HL-60 (cell line): ENCODE results near the gene ANKRD44.

ENCODE experiments used
- DNase-seq, 2 experiments: peaks; one replicate each; pipeline ENCODE4 v3.0.0-alpha.2; 2010 to 2020; ENCODE audit warnings: low read depth in 1 of 2, low spot score in 1 of 2
- H3K27ac ChIP-seq: fragments of 250-450 bp; sonication (Bioruptor Pico); replicated peaks from 2 replicates; pipeline ENCODE4 v1.5.1; 2020; ENCODE audit warnings: mild to moderate bottlenecking, moderate library complexity
- H3K27me3 ChIP-seq: fragments of 250-450 bp; sonication (Bioruptor Pico); 2 replicates; pipeline ENCODE4 v1.5.1; 2021; ENCODE audit warnings: mild to moderate bottlenecking, moderate library complexity; ENCODE audit not compliant: insufficient read depth, poor library complexity, severe bottlenecking
- H3K4me3 ChIP-seq: replicated peaks from 2 replicates; pipeline ENCODE4 v1.5.1; 2011; ENCODE audit warnings: mild to moderate bottlenecking, control low read depth, low read length; ENCODE audit not compliant: insufficient read depth
- GABPA ChIP-seq: IDR thresholded peaks from 2 replicates; pipeline ENCODE4 v1.6.1; 2012; ENCODE audit warnings: low read depth
- POLR2AphosphoS5 ChIP-seq: IDR thresholded peaks from 2 replicates; pipeline ENCODE4 v1.6.1; 2012; ENCODE audit warnings: low read depth
- SPI1 ChIP-seq: IDR thresholded peaks from 2 replicates; pipeline ENCODE4 v1.6.1; 2012; ENCODE audit warnings: low read depth, mild to moderate bottlenecking, borderline replicate concordance
- TF ChIP-seq, protein P1 (sequence below): IDR thresholded peaks from one replicate; pipeline ENCODE4 v1.5.1; 2011; ENCODE audit warnings: low read length, control low read depth, inconsistent platforms; ENCODE audit not compliant: insufficient read depth
- TF ChIP-seq, protein P2 (sequence below): IDR thresholded peaks from 2 replicates; pipeline ENCODE4 v1.6.1; 2012; ENCODE audit warnings: low read depth; ENCODE audit not compliant: insufficient replicate concordance

Gene ANKRD44

DNA sequence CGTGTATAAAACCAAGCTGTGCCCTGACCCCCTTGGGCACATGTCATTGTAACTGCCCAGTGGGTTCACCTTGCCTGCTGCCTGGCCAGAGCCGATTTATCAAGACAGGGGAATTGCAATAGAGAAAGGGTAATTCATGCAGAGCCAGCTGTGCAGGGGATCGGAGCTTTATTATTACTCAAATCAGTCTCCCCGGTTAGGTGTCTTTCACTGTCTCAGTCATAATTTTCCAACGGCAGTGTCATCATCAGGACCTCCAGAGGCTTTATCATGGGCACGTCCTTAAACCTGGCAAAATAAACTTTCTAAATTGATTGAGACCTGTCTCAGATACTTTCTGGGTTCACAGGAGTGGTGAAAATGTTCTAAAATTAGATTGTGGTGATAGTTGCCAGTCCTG lies 354.5 kb downstream of the ANKRD44 start:
- Histone ChIP-seq H3K4me3 (no peak overlapping the region), H3K27me3 (no peaks in the 10 kb centered on the region), H3K27ac (no peak overlapping the region)
- DNase-seq, result no peak
- TF ChIP-seq GABPA (no peak), SPI1 (no peak), POLR2AphosphoS5 (no peak)
- TF ChIP-seq, protein P1, sequence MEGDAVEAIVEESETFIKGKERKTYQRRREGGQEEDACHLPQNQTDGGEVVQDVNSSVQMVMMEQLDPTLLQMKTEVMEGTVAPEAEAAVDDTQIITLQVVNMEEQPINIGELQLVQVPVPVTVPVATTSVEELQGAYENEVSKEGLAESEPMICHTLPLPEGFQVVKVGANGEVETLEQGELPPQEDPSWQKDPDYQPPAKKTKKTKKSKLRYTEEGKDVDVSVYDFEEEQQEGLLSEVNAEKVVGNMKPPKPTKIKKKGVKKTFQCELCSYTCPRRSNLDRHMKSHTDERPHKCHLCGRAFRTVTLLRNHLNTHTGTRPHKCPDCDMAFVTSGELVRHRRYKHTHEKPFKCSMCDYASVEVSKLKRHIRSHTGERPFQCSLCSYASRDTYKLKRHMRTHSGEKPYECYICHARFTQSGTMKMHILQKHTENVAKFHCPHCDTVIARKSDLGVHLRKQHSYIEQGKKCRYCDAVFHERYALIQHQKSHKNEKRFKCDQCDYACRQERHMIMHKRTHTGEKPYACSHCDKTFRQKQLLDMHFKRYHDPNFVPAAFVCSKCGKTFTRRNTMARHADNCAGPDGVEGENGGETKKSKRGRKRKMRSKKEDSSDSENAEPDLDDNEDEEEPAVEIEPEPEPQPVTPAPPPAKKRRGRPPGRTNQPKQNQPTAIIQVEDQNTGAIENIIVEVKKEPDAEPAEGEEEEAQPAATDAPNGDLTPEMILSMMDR, result no peak
- TF ChIP-seq, protein P2, sequence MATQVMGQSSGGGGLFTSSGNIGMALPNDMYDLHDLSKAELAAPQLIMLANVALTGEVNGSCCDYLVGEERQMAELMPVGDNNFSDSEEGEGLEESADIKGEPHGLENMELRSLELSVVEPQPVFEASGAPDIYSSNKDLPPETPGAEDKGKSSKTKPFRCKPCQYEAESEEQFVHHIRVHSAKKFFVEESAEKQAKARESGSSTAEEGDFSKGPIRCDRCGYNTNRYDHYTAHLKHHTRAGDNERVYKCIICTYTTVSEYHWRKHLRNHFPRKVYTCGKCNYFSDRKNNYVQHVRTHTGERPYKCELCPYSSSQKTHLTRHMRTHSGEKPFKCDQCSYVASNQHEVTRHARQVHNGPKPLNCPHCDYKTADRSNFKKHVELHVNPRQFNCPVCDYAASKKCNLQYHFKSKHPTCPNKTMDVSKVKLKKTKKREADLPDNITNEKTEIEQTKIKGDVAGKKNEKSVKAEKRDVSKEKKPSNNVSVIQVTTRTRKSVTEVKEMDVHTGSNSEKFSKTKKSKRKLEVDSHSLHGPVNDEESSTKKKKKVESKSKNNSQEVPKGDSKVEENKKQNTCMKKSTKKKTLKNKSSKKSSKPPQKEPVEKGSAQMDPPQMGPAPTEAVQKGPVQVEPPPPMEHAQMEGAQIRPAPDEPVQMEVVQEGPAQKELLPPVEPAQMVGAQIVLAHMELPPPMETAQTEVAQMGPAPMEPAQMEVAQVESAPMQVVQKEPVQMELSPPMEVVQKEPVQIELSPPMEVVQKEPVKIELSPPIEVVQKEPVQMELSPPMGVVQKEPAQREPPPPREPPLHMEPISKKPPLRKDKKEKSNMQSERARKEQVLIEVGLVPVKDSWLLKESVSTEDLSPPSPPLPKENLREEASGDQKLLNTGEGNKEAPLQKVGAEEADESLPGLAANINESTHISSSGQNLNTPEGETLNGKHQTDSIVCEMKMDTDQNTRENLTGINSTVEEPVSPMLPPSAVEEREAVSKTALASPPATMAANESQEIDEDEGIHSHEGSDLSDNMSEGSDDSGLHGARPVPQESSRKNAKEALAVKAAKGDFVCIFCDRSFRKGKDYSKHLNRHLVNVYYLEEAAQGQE, result no peak

DNA sequence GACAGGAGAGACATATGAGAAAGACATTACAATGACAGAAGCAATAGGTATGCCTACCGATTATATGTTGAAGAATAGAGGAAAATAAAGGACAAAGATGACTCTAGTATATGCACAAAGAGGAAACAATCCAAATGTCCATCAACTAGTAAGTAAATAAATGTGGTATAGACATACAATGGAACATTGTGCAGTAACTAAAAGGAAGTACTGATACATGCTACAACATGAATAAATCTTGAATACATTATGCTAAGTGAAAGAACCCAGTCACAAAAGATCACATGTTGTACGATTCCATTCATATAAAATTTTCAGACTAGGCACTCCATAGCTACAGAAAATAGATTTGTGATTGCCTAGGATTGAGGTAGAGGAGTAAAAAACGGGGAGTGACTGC lies 355.5 kb downstream of the ANKRD44 start:
- no peak for TF ChIP-seq SPI1
- TF ChIP-seq, protein P2, result no peak
- TF ChIP-seq, protein P1, result no peak
- TF ChIP-seq GABPA, result no peak
- no peak for TF ChIP-seq POLR2AphosphoS5
- no peak overlapping the region for H3K27ac ChIP-seq
- H3K4me3 ChIP-seq, result no peak overlapping the region
- DNase-seq, result no peak
- H3K27me3 ChIP-seq, result no peaks in the 10 kb centered on the region

DNA sequence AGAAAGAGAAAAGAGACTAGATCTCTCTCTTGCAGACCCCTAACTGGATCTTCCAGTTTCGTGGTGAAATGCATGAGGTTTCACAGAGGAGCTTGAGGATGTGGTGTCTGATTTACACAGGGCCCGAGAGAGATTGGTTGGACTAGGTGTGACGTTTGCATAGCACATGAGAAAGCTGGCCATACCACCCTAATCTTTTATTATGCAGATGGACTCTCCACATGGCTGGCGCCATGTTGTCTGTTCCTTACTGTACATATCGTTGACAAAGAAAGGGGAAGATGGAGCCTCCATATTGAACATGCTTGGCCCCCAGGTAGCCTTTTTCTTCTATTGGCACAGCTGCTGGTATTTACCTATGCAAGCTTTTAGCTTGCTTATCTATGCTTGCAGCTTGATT lies 356.6 kb downstream of the ANKRD44 start:
- no peak for DNase-seq
- no peak overlapping the region for H3K27ac ChIP-seq

More for the DNA sequence above, 356.6 kb downstream of the ANKRD44 start:
- Histone ChIP-seq H3K4me3 (no peak overlapping the region), H3K27me3 (no peaks in the 10 kb centered on the region)
- TF ChIP-seq POLR2AphosphoS5 (no peak), SPI1 (no peak), GABPA (no peak)
- TF ChIP-seq, protein P2, result no peak
- TF ChIP-seq, protein P1, result no peak
